Measurements from ENCODE around the gene AGAP1. TPM values are rescaled to one million over a fixed set of nuclear protein-coding genes. Genes with fewer than 3 reads are reported as not detected.

Gene AGAP1
- total RNA-seq, 2 experiments from 2014 or later, result 0.95 to 1.1 TPM

- Mint-ChIP-seq H3K36me3 (ENCODE audit: low read depth) (no peaks in the 10 kb centered on the region), H3K4me1 (ENCODE audit: low read depth) (no peaks in the 10 kb centered on the region), H3K27ac (no peak overlapping the region), H3K4me3 (no peak overlapping the region), H3K9me3 (peaks cover 2% of the 10 kb centered on the region), H3K27me3 (ENCODE audit: low read depth) (peaks cover 3% of the 10 kb centered on the region)
- CTCF ChIA-PET, result no interaction called here
- intact Hi-C loops (cut with micrococcal nuclease), result no loop called here
- no peak for DNase-seq
Measured at GRCh38 chr2:235573331-235574221, 79.7 kb downstream of the AGAP1 start.

DNA sequence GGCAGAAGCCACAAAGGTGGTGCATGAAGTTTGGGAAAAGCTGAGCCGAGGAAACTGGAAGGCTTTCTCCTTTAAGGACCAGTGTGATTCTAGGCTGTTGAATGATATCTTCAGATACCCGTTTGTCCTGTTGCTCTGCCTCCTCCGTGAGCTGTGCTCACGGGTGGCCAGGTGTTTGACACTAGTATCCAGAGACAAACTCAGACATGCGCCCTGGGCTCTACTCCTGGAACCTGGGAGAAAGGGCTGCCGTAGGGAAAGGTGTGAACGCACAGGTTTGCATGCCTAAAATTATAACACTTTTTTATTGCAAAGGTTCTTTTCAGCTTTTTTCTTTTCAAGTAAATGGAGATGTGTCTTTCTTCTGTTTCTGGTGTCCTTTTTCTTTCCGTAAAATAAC, 81.6 kb downstream of the AGAP1 start:
- CTCF ChIA-PET, result no interaction called here
- Mint-ChIP-seq H3K27me3 (ENCODE audit: low read depth) (peaks cover 3% of the 10 kb centered on the region), H3K4me3 (no peak overlapping the region), H3K9me3 (no peaks in the 10 kb centered on the region), H3K27ac (no peak overlapping the region), H3K4me1 (ENCODE audit: low read depth) (no peaks in the 10 kb centered on the region), H3K36me3 (ENCODE audit: low read depth) (no peaks in the 10 kb centered on the region)
- no peak for DNase-seq
- intact Hi-C loops (cut with micrococcal nuclease), result no loop called here

- CTCF ChIA-PET, result interaction anchor here (1.4 kb wide), 1 partner anchor 17 kb away, joined by 3 read pairs; no protein-coding TSS in a partner anchor
- intact Hi-C loops (cut with micrococcal nuclease), result no loop called here
- Mint-ChIP-seq H3K36me3 (ENCODE audit: low read depth) (no peaks in the 10 kb centered on the region), H3K4me1 (ENCODE audit: low read depth) (no peaks in the 10 kb centered on the region), H3K27ac (no peak overlapping the region), H3K9me3 (no peaks in the 10 kb centered on the region), H3K27me3 (ENCODE audit: low read depth) (peaks cover 3% of the 10 kb centered on the region), H3K4me3 (no peak overlapping the region)
- DNase-seq, result no peak
Measured at GRCh38 chr2:235575904-235576303, 82.1 kb downstream of the AGAP1 start.

GRCh38 chr2:235576337-235576910, 82.6 kb downstream of the AGAP1 start:
- intact Hi-C loops (cut with micrococcal nuclease), result no loop called here
- Mint-ChIP-seq H3K27ac (no peak overlapping the region), H3K9me3 (no peaks in the 10 kb centered on the region), H3K36me3 (ENCODE audit: low read depth) (no peaks in the 10 kb centered on the region), H3K4me1 (ENCODE audit: low read depth) (no peaks in the 10 kb centered on the region), H3K27me3 (ENCODE audit: low read depth) (peaks cover 3% of the 10 kb centered on the region), H3K4me3 (no peak overlapping the region)
- DNase-seq, result no peak
- CTCF ChIA-PET, result interaction anchor here (1.4 kb wide), 1 partner anchor 17 kb away, joined by 3 read pairs; no protein-coding TSS in a partner anchor

- H3K4me3 Mint-ChIP-seq, result no peak overlapping the region
- no peak overlapping the region for H3K27ac Mint-ChIP-seq
- CTCF ChIA-PET, result interaction anchor here (1.4 kb wide), 1 partner anchor 15 kb away, joined by 3 read pairs; no protein-coding TSS in a partner anchor
- no peak for DNase-seq
- intact Hi-C loops (cut with micrococcal nuclease), result no loop called here
- no peaks in the 10 kb centered on the region for H3K4me1 Mint-ChIP-seq (ENCODE audit: low read depth)
- H3K36me3 Mint-ChIP-seq (ENCODE audit: low read depth), result no peaks in the 10 kb centered on the region
- no peaks in the 10 kb centered on the region for H3K27me3 Mint-ChIP-seq (ENCODE audit: low read depth)
- H3K9me3 Mint-ChIP-seq, result no peaks in the 10 kb centered on the region
Measured at GRCh38 chr2:235577404-235578330, 83.8 kb downstream of the AGAP1 start.

- DNase-seq, result no peak
- Mint-ChIP-seq H3K27ac (no peak overlapping the region), H3K9me3 (no peaks in the 10 kb centered on the region), H3K36me3 (ENCODE audit: low read depth) (no peaks in the 10 kb centered on the region), H3K27me3 (ENCODE audit: low read depth) (no peaks in the 10 kb centered on the region), H3K4me3 (no peak overlapping the region), H3K4me1 (ENCODE audit: low read depth) (no peaks in the 10 kb centered on the region)
- intact Hi-C loops (cut with micrococcal nuclease), result no loop called here
- CTCF ChIA-PET, result interaction anchor here (0.7 kb wide), 1 partner anchor 16 kb away, joined by 3 read pairs; no protein-coding TSS in a partner anchor
Measured at GRCh38 chr2:235579128-235579527, 85.3 kb downstream of the AGAP1 start.

DNA sequence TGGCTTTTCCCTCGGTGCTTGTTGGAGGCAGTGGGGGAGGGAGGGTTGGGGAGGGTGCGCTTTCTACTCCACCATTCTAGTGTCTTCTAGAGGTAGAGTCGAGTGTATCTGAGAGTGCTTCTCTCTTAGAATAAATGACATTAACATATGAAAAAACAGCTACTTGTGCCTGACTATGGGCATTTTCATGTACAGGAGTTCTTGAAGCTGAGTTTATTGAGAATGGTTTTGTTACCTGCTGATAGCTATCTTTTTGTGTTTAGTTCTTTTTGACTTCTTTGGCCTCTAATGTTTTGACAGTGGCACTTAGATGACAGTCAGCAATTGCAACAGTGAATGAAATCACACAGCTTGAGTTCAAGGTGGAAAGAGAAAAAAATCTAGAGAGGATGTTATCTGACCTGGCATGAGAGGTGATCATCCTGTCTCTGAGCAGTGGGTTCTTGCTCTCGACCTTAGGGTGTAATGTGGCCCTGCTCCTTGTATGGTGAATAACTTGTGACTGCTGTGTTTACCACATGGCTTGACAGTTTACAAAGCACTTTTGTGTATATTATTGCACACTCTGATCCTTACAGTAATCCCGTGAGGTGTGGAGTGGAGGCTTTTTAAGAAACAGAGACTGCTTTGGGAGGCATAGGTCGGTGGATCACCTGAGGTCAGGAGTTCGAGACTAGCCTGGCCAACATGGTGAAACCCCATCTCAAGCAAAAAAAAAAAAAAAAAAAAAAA, 86.7 kb downstream of the AGAP1 start:
- DNase-seq, result no peak
- Mint-ChIP-seq H3K27me3 (ENCODE audit: low read depth) (no peaks in the 10 kb centered on the region), H3K4me1 (ENCODE audit: low read depth) (no peaks in the 10 kb centered on the region), H3K27ac (no peak overlapping the region), H3K9me3 (no peaks in the 10 kb centered on the region), H3K36me3 (ENCODE audit: low read depth) (no peaks in the 10 kb centered on the region), H3K4me3 (no peak overlapping the region)
- CTCF ChIA-PET, result no interaction called here
- intact Hi-C loops (cut with micrococcal nuclease), result no loop called here

- Mint-ChIP-seq H3K4me3 (no peak overlapping the region), H3K27me3 (ENCODE audit: low read depth) (no peaks in the 10 kb centered on the region), H3K9me3 (no peaks in the 10 kb centered on the region), H3K27ac (no peak overlapping the region), H3K36me3 (ENCODE audit: low read depth) (no peaks in the 10 kb centered on the region), H3K4me1 (ENCODE audit: low read depth) (no peaks in the 10 kb centered on the region)
- intact Hi-C loops (cut with micrococcal nuclease), result no loop called here
- no peak for DNase-seq
- CTCF ChIA-PET, result interaction anchor here (0.5 kb wide), 1 partner anchor 12 kb away, joined by 3 read pairs; no protein-coding TSS in a partner anchor
Measured at GRCh38 chr2:235582081-235582686, 88.3 kb downstream of the AGAP1 start.

DNA sequence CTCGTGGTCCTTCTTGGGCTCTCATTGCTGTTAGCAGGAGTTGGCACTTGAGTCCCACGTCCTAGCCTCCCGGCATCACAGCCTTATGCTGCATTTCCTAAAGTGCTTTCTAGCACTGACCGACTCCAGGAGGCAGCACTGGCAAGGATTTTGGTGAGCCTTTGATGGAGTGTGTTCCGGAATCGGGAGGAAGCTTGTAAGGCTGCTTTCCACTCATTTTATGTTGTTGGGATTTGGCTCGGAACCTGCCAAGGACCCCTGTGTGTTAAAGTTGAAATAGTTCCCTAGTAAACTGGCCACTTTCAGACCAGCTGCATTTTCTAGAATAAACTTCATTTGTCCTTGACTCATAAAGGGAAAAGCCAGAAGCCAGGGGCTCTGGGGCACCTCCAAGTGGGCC, 88.9 kb downstream of the AGAP1 start:
- intact Hi-C loops (cut with micrococcal nuclease), result no loop called here
- Mint-ChIP-seq H3K27me3 (ENCODE audit: low read depth) (no peaks in the 10 kb centered on the region), H3K36me3 (ENCODE audit: low read depth) (no peaks in the 10 kb centered on the region), H3K4me1 (ENCODE audit: low read depth) (no peaks in the 10 kb centered on the region), H3K27ac (no peak overlapping the region), H3K9me3 (no peaks in the 10 kb centered on the region), H3K4me3 (no peak overlapping the region)
- no peak for DNase-seq
- CTCF ChIA-PET, result interaction anchor here (0.5 kb wide), 1 partner anchor 11 kb away, joined by 3 read pairs; no protein-coding TSS in a partner anchor

DNA sequence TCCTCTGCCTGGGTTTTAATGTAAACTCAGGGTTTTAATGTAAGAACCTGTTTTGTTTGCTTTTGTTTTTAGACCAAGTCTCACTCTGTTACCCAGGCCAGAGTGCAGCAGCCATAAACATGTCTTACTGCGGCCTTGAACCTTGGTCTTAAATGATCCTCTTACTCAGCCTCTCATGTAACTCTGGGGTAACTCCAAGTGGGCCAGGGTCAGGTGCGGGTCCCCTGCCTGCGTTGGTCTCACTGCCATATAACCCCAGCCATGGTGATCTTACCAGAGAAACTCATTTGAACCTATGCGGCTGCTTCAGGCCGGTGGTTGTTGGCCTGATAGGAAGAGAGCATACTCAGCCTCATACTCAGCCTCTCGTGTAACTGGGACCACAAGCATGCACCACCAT, 89.3 kb downstream of the AGAP1 start:
- H3K27me3 Mint-ChIP-seq (ENCODE audit: low read depth), result no peaks in the 10 kb centered on the region
- DNase-seq, result no peak
- intact Hi-C loops (cut with micrococcal nuclease), result no loop called here
- no peaks in the 10 kb centered on the region for H3K9me3 Mint-ChIP-seq
- H3K4me3 Mint-ChIP-seq, result no peak overlapping the region
- no peaks in the 10 kb centered on the region for H3K36me3 Mint-ChIP-seq (ENCODE audit: low read depth)
- no peaks in the 10 kb centered on the region for H3K4me1 Mint-ChIP-seq (ENCODE audit: low read depth)
- CTCF ChIA-PET, result no interaction called here
- H3K27ac Mint-ChIP-seq, result no peak overlapping the region

DNA sequence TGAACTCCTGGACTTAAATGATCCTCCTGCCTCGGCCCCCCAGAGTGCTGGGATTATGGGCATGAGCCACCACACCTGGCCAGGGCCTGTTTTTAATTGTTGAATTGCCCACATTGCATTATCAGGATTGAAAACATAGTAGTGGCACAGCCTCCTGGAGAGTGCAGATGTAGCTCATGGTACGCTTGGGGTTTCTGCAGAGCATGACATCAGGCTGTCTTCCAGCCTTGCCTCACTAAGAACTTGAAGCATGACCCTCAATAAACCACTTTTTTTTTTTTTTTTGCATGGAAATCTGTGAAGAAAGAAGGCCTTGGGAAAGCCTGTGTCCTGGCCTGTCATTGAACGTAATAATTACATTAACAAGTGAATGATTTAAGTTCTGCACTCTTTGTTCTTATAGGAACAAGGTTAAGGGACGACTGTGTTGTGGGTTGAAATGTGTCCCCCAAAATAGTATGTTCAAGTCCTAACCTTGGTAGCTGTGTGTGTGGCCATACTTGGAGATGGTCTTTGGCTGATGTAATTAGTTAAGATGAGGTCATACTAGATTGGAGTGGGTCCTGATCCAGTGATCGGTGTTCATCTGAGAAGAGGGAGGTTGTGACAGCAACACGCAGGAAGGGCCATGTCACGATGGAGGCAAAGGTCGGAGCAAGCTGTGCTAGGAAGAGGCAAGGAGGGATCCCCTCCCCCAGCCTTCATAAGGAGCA, 90.2 kb downstream of the AGAP1 start:
- Mint-ChIP-seq H3K4me1 (ENCODE audit: low read depth) (no peaks in the 10 kb centered on the region), H3K4me3 (no peak overlapping the region), H3K9me3 (no peaks in the 10 kb centered on the region), H3K27ac (no peak overlapping the region), H3K27me3 (ENCODE audit: low read depth) (no peaks in the 10 kb centered on the region), H3K36me3 (ENCODE audit: low read depth) (no peaks in the 10 kb centered on the region)
- intact Hi-C loops (cut with micrococcal nuclease), result no loop called here
- CTCF ChIA-PET, result no interaction called here
- DNase-seq, result no peak

All from activated naive CD4-positive, alpha-beta T cell treated with anti-CD3 and anti-CD28 coated beads for 36 hours (primary cell).